ENCODE results near the gene ABHD6.

The ABHD6 gene

GRCh38 chr3:58270485-58270884, 32.9 kb downstream of the ABHD6 start:
- no peak for TF ChIP-seq GATA2 (IDR thresholded peaks at IDR 0.05; ENCODE audit: low read depth, low read length)

GRCh38 chr3:58271901-58272501, 34.4 kb downstream of the ABHD6 start:
- TF ChIP-seq GATA3 (IDR thresholded peaks at IDR 0.05; ENCODE audit: low read depth, low read length) (no peak), GATA2 (IDR thresholded peaks at IDR 0.05; ENCODE audit: low read depth, low read length) (no peak)

- TF ChIP-seq GATA3 (IDR thresholded peaks at IDR 0.05; ENCODE audit: low read depth, low read length) (no peak), GATA2 (IDR thresholded peaks at IDR 0.05; ENCODE audit: low read depth, low read length) (no peak)
These were observed 35.3 kb downstream of the ABHD6 start for GRCh38 chr3:58272891-58273290.

- TF ChIP-seq GATA2 (IDR thresholded peaks at IDR 0.05; ENCODE audit: low read depth, low read length), result no peak
- no peak for TF ChIP-seq GATA3 (IDR thresholded peaks at IDR 0.05; ENCODE audit: low read depth, low read length)
These were observed 36.5 kb downstream of the ABHD6 start for GRCh38 chr3:58274027-58274614.

GRCh38 chr3:58281069-58281468, 43.5 kb downstream of the ABHD6 start:
- TF ChIP-seq GATA2 (IDR thresholded peaks at IDR 0.05; ENCODE audit: low read depth, low read length) (no peak), GATA3 (IDR thresholded peaks at IDR 0.05; ENCODE audit: low read depth, low read length) (no peak)

GRCh38 chr3:58285334-58285733, 47.7 kb downstream of the ABHD6 start:
- no peak for TF ChIP-seq GATA2 (IDR thresholded peaks at IDR 0.05; ENCODE audit: low read depth, low read length)

GRCh38 chr3:58287354-58287753, 49.8 kb downstream of the ABHD6 start:
- TF ChIP-seq GATA2 (IDR thresholded peaks at IDR 0.05; ENCODE audit: low read depth, low read length), result no peak
- no peak for TF ChIP-seq GATA3 (IDR thresholded peaks at IDR 0.05; ENCODE audit: low read depth, low read length)

- TF ChIP-seq GATA3 (IDR thresholded peaks at IDR 0.05; ENCODE audit: low read depth, low read length) (no peak), GATA2 (IDR thresholded peaks at IDR 0.05; ENCODE audit: low read depth, low read length) (no peak)
These were observed 50.6 kb downstream of the ABHD6 start for GRCh38 chr3:58288011-58288728.

- TF ChIP-seq GATA2 (IDR thresholded peaks at IDR 0.05; ENCODE audit: low read depth, low read length) (no peak), GATA3 (IDR thresholded peaks at IDR 0.05; ENCODE audit: low read depth, low read length) (no peak)
These were observed 54.2 kb downstream of the ABHD6 start for GRCh38 chr3:58291671-58292338.

- TF ChIP-seq GATA3 (IDR thresholded peaks at IDR 0.05; ENCODE audit: low read depth, low read length), result no peak
- no peak for TF ChIP-seq GATA2 (IDR thresholded peaks at IDR 0.05; ENCODE audit: low read depth, low read length)
These were observed 55.3 kb downstream of the ABHD6 start for GRCh38 chr3:58292866-58293265.

- TF ChIP-seq GATA3 (IDR thresholded peaks at IDR 0.05; ENCODE audit: low read depth, low read length) (no peak), GATA2 (IDR thresholded peaks at IDR 0.05; ENCODE audit: low read depth, low read length) (no peak)
These were observed 55.9 kb downstream of the ABHD6 start for GRCh38 chr3:58293516-58293915.

- TF ChIP-seq GATA2 (IDR thresholded peaks at IDR 0.05; ENCODE audit: low read depth, low read length) (no peak), GATA3 (IDR thresholded peaks at IDR 0.05; ENCODE audit: low read depth, low read length) (no peak)
These were observed 58.7 kb downstream of the ABHD6 start for GRCh38 chr3:58296269-58296668.

GRCh38 chr3:58296843-58297242, 59.3 kb downstream of the ABHD6 start:
- TF ChIP-seq GATA3 (IDR thresholded peaks at IDR 0.05; ENCODE audit: low read depth, low read length), result no peak
- no peak for TF ChIP-seq GATA2 (IDR thresholded peaks at IDR 0.05; ENCODE audit: low read depth, low read length)

- TF ChIP-seq GATA2 (IDR thresholded peaks at IDR 0.05; ENCODE audit: low read depth, low read length), result no peak
- TF ChIP-seq GATA3 (IDR thresholded peaks at IDR 0.05; ENCODE audit: low read depth, low read length), result no peak
These were observed 60.6 kb downstream of the ABHD6 start for GRCh38 chr3:58298190-58298589.

GRCh38 chr3:58299075-58299474, 61.5 kb downstream of the ABHD6 start:
- TF ChIP-seq GATA2 (IDR thresholded peaks at IDR 0.05; ENCODE audit: low read depth, low read length) (no peak), GATA3 (IDR thresholded peaks at IDR 0.05; ENCODE audit: low read depth, low read length) (no peak)
